HTR-8/SVneo (cell line): ENCODE data around the gene CD1B.
"Not testable (repeated sequence)": the region's sequence is repeated elsewhere in the genome, so short reads cannot be mapped to it uniquely, and the experiment has no call there.

ENCODE experiments used
- DNase-seq: peaks from one replicate; pipeline ENCODE4 v3.0.0; 2011; ENCODE audit warnings: low spot score, mixed read lengths; ENCODE audit not compliant: insufficient read length
- FAIRE-seq: peaks from 2 replicates; lab custom pipeline; 2011; peaks lifted over from hg19 to GRCh38; lab: Jason Lieb, UNC

Gene CD1B

GRCh38 chr1:158329733-158330132 is 1.6 kb downstream of the CD1B start:
- FAIRE-seq = no peak
- no peak for DNase-seq

GRCh38 chr1:158329300-158329699 is 2.0 kb downstream of the CD1B start:
- FAIRE-seq (no peak), DNase-seq (no peak)

- no peak for DNase-seq
- FAIRE-seq = no peak
Observed at GRCh38 chr1:158328426-158328825, 2.9 kb downstream of the CD1B start.

- no peak for FAIRE-seq
- DNase-seq = no peak
Observed at GRCh38 chr1:158327481-158327880, 3.9 kb downstream of the CD1B start.

GRCh38 chr1:158324395-158324794 is 6.9 kb downstream of the CD1B start:
- no peak for DNase-seq
- no peak for FAIRE-seq

GRCh38 chr1:158323866-158324265 is 7.5 kb downstream of the CD1B start:
- FAIRE-seq = no peak

GRCh38 chr1:158311066-158311465 is 20.3 kb downstream of the CD1B start:
- FAIRE-seq = no peak
- no peak for DNase-seq

More at GRCh38 chr1:158323866-158324265, 7.5 kb downstream of the CD1B start:
- no peak for DNase-seq

- FAIRE-seq = no peak
Observed at GRCh38 chr1:158310623-158311022, 20.7 kb downstream of the CD1B start.

GRCh38 chr1:158295791-158296190 is 35.5 kb downstream of the CD1B start:
- no peak for DNase-seq
- FAIRE-seq = no peak

More at GRCh38 chr1:158310623-158311022, 20.7 kb downstream of the CD1B start:
- DNase-seq = no peak

- FAIRE-seq (no peak), DNase-seq (no peak)
Observed at GRCh38 chr1:158290321-158290844, 40.9 kb downstream of the CD1B start.

GRCh38 chr1:158289811-158290210 is 41.5 kb downstream of the CD1B start, which contains the start of gene CD1C:
CD1C (plus strand) TSS chr1:158289923; CDS start chr1:158290065, 142 bp downstream.
- DNase-seq (no peak), FAIRE-seq (no peak)

GRCh38 chr1:158286941-158287346 is 44.4 kb downstream of the CD1B start:
- FAIRE-seq (no peak), DNase-seq (no peak)

- FAIRE-seq (no peak), DNase-seq (no peak)
Observed at GRCh38 chr1:158286487-158286886, 44.8 kb downstream of the CD1B start.

GRCh38 chr1:158285756-158286241 is 45.5 kb downstream of the CD1B start:
- no peak for FAIRE-seq

GRCh38 chr1:158283965-158284364 is 47.4 kb downstream of the CD1B start:
- no peak for FAIRE-seq
- DNase-seq = no peak

More at GRCh38 chr1:158285756-158286241, 45.5 kb downstream of the CD1B start:
- DNase-seq = no peak

GRCh38 chr1:158282421-158282820 is 48.9 kb downstream of the CD1B start:
- not testable (repeated sequence) for DNase-seq, FAIRE-seq
